Left cardiac atrium (tissue), 4 donors: Measurements from ENCODE around the gene COQ8A. TPM values are rescaled to one million over a fixed set of nuclear protein-coding genes. Genes with fewer than 3 reads are reported as not detected.
A peak's percentile ranks its signal among the peaks of the same experiment; 100 is the strongest.

Experiments
- ATAC-seq, 2 donors: fragments of 200-7000 bp; cut with Tn5 transposase; one replicate each; pipeline ENCODE4 v1.9.1; 2020; ENCODE audit warnings: mild to moderate bottlenecking in 2 of 2, moderate library complexity in 2 of 2
- DNase-seq: peaks from one replicate; pipeline ENCODE4 v3.0.0-alpha.2; 2020
- intact Hi-C, 2 donors: fragments of 100-400 bp; cut with DNase I; formaldehyde crosslinking; loops; one replicate each; pipeline versions ENCODE4 v1.14.1 to v1.15.1; 2022 to 2023
- total RNA-seq, 2 donors: library from RNA; stranded (reverse); fragmentation: NEBNext Ultra II Directional; extraction: Animal tissue kit (Norgen Biotek cat#: 25700); gene quantifications; one replicate each; pipeline ENCODE4 v1.2.1, GENCODE V29; 2021
- donor health status: DM: no; HTN: yes; CAD: no.
- donor health status: DM: no; HTN: yes; CAD: no; lungs with severe emphysema.
- donor health status: DM: yes; HTN: yes; CAD: no.
- donor health status: Dilated cardiomyopathy.

The COQ8A gene
- total RNA-seq, 2 donors from 2014 or later: 107 to 179 TPM

- intact Hi-C loops: loop anchor here in 1 of 2 donors (5.0 kb wide), 1 partner anchor 37 kb away; the partner anchor contains the start of gene COQ8A
- DNase-seq (peak; percentile 55), ATAC-seq (peak; percentile 73 to 78)
Observed at GRCh38 chr1:226979517-226980121, 39.5 kb downstream of the COQ8A start.

GRCh38 chr1:226980122-226980560 is 40.0 kb downstream of the COQ8A start:
- intact Hi-C loops: loop anchor here in 1 of 2 donors (5.0 kb wide), 1 partner anchor 38 kb away; the partner anchor contains the start of gene COQ8A
- DNase-seq (no peak), ATAC-seq (peak in 1 of 2 donors; percentile 4)

- intact Hi-C loops: loop anchor here in 1 of 2 donors (5.0 kb wide), 1 partner anchor 38 kb away; the partner anchor contains the start of gene COQ8A
- DNase-seq (no peak), ATAC-seq (peak; percentile 7 to 13)
Observed at GRCh38 chr1:226980565-226981385, 40.7 kb downstream of the COQ8A start.

- ATAC-seq (no peak), DNase-seq (no peak)
- intact Hi-C loops: loop anchor here in 1 of 2 donors (5.0 kb wide), 1 partner anchor 39 kb away; the partner anchor contains the start of gene COQ8A
Observed at GRCh38 chr1:226981386-226981817, 41.3 kb downstream of the COQ8A start.

GRCh38 chr1:226981838-226982237 is 41.7 kb downstream of the COQ8A start:
- ATAC-seq: no peak
- DNase-seq: no peak
- intact Hi-C loops: loop anchor here in 1 of 2 donors (5.0 kb wide), 1 partner anchor 40 kb away; the partner anchor contains the start of gene COQ8A

GRCh38 chr1:226982451-226983177 is 42.5 kb downstream of the COQ8A start:
- no peak for DNase-seq
- intact Hi-C loops: loop anchor here in 1 of 2 donors (5.0 kb wide), 1 partner anchor 40 kb away; the partner anchor contains the start of gene COQ8A
- ATAC-seq: no peak

- no peak for DNase-seq
- intact Hi-C loops: loop anchor here in 1 of 2 donors (5.0 kb wide), 1 partner anchor 41 kb away; the partner anchor contains the start of gene COQ8A
- no peak for ATAC-seq
Observed at GRCh38 chr1:226983247-226983991, 43.3 kb downstream of the COQ8A start.

GRCh38 chr1:226983992-226984364 is 43.9 kb downstream of the COQ8A start:
- DNase-seq (no peak), ATAC-seq (peak in 1 of 2 donors; percentile 0)
- intact Hi-C loops: loop anchor here in 1 of 2 donors (5.0 kb wide), 1 partner anchor 42 kb away; the partner anchor contains the start of gene COQ8A

GRCh38 chr1:226984521-226985238 is 44.6 kb downstream of the COQ8A start:
- DNase-seq (no peak), ATAC-seq (peak; percentile 44 to 52)
- intact Hi-C loops: loop anchor here in 1 of 2 donors (5.0 kb wide), 2 partner anchors 42 to 67 kb away; partner anchors contain the start of gene COQ8A

- no peak for DNase-seq
Observed at GRCh38 chr1:226985239-226985838, 45.2 kb downstream of the COQ8A start.

GRCh38 chr1:226985839-226986463 is 45.9 kb downstream of the COQ8A start:
- intact Hi-C loops: loop anchor here in 1 of 2 donors (5.0 kb wide), 1 partner anchor 69 kb away; no protein-coding TSS in a partner anchor
- peak; percentile 56 to 57 for ATAC-seq
- DNase-seq: peak; percentile 56

More at GRCh38 chr1:226985239-226985838, 45.2 kb downstream of the COQ8A start:
- ATAC-seq: no peak
- intact Hi-C loops: loop anchor here in 1 of 2 donors (5.0 kb wide), 1 partner anchor 68 kb away; no protein-coding TSS in a partner anchor

GRCh38 chr1:226986496-226987178 is 46.5 kb downstream of the COQ8A start:
- DNase-seq: no peak

GRCh38 chr1:226987179-226987536 is 47.1 kb downstream of the COQ8A start:
- ATAC-seq (no peak), DNase-seq (no peak)
- intact Hi-C loops: loop anchor here in 1 of 2 donors (5.0 kb wide), 1 partner anchor 70 kb away; no protein-coding TSS in a partner anchor

More at GRCh38 chr1:226986496-226987178, 46.5 kb downstream of the COQ8A start:
- intact Hi-C loops: loop anchor here in 1 of 2 donors (5.0 kb wide), 1 partner anchor 69 kb away; no protein-coding TSS in a partner anchor
- no peak for ATAC-seq

GRCh38 chr1:226987623-226988333 is 47.7 kb downstream of the COQ8A start:
- intact Hi-C loops: loop anchor here in 1 of 2 donors (5.0 kb wide), 1 partner anchor 70 kb away; no protein-coding TSS in a partner anchor
- ATAC-seq (no peak), DNase-seq (no peak)

GRCh38 chr1:226988334-226988666 is 48.2 kb downstream of the COQ8A start:
- intact Hi-C loops: loop anchor here in 1 of 2 donors (5.0 kb wide), 1 partner anchor 71 kb away; no protein-coding TSS in a partner anchor
- DNase-seq (no peak), ATAC-seq (no peak)
